SH-SY5Y (cell line): ENCODE data around the gene RBFOX2.

Source experiments
- GATA2 ChIP-seq: IDR thresholded peaks from 2 replicates; pipeline ENCODE4 v1.6.1; 2011; ENCODE audit warnings: mild to moderate bottlenecking, low read depth, low read length
- GATA3 ChIP-seq: IDR thresholded peaks from 2 replicates; pipeline ENCODE4 v1.6.1; 2011; ENCODE audit warnings: low read depth, mild to moderate bottlenecking, low read length, moderate library complexity

GRCh38 chr22:35739931-35740380, 288.7 kb downstream of the RBFOX2 start:
- no peak for TF ChIP-seq GATA3
- no peak for TF ChIP-seq GATA2
